GM03348 (cell line): ENCODE data around the gene CHD9NB.
A peak's percentile ranks its signal among the peaks of the same experiment; 100 is the strongest.

Experiments
- DNase-seq: peaks from one replicate; pipeline ENCODE4 v3.0.0; 2012; ENCODE audit warnings: low spot score

The CHD9NB gene

DNA sequence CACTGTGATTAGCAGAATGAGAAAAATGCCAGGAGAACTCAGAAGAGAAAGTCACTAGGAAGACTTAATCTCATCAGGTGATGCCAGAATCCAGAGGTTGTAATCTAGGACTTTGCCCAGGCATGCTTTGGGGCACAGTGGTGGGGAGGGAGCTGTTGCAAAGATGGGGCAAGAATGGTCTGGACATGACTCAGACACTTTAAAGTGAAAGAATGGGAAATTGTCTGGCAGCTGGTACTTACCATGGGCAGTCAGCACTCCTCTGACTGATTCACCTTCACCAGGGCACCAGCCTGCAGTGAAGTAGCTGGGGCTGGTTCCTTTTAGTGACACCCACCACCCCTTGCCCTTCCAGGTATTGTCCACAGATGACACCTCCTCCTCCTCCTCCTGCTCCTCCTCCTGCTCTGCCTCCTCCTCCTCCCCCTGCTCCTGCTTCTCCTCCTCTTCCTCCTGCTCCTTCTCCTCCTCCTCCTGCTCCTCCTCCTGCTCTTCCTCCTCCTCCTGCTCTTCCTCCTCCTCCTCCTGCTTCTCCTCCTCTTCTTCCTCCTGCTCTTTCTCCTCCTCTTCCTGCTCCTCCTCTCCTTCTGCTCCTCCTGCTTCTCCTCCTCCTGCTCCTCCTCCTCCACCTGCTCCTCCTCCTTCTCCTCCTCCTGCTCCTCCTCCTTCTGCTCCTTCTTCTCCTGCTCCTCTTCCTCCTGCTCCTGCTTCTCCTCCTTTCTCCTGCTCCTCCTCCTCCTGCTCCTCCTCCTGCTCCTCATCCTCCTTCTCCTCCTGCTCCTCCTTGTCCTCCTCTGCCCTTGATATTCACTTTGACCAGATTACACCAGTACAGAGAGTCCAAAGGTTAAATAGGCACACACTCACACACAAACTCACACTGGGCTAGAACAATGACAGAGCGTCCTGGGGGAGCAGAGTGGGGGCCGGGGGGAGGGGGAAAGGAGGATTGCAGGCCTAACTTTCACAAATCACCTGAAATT, at the start of gene CHD9NB:
CHD9NB (minus strand) TSS at position 379 of the 983 bp plus-strand sequence. CDS start 8,739 bp downstream, outside the sequence.
- DNase-seq: peak; percentile 86

DNA sequence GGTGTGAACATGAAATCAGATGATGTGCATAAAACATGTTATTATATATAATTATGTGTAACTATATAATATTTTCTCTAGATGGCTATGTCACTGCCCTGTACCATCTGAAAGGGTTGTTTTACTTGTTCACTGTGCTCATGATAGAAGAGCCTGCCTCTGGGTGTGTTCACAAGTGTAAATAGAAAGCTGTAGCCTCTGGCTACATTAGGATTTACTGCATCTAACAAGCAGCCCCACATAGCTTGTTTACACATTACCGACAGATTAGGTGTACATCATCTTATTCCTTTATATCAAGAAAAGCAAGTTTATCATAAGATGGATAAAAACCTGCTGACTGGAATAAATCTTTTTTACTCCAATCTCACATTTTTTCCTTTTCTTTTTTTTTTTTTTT, 48.2 kb upstream of the CHD9NB start:
- DNase-seq: no peak

DNA sequence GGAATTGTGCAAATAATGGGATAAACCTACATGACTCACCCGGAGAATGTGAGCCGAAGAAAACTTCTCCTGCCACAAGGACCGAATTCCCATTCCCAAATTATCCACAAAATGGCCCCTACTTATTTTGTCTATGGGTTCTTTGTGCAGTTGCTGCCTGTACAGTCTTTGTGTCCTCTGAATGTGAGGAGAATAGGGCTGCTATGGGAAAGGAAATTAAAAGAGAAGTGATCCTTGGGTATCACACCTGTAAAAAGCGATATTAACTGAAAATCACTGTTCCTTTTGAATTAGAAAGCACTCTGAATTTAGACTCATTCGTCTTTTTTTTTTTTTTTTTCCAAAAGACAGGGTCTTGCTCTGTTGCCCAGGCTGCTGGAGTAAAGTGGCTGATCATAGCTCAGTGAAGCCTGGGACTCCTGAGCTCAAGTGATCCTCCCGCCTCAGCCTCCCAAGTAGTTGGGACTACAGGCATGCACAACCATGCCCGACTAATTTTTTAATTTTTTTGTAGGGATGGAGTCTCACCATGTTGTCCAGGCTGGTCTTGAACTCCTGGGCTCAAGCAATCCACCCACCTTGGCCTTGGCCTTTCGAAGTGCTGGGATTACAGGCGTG, 47.5 kb upstream of the CHD9NB start:
- no peak for DNase-seq

DNA sequence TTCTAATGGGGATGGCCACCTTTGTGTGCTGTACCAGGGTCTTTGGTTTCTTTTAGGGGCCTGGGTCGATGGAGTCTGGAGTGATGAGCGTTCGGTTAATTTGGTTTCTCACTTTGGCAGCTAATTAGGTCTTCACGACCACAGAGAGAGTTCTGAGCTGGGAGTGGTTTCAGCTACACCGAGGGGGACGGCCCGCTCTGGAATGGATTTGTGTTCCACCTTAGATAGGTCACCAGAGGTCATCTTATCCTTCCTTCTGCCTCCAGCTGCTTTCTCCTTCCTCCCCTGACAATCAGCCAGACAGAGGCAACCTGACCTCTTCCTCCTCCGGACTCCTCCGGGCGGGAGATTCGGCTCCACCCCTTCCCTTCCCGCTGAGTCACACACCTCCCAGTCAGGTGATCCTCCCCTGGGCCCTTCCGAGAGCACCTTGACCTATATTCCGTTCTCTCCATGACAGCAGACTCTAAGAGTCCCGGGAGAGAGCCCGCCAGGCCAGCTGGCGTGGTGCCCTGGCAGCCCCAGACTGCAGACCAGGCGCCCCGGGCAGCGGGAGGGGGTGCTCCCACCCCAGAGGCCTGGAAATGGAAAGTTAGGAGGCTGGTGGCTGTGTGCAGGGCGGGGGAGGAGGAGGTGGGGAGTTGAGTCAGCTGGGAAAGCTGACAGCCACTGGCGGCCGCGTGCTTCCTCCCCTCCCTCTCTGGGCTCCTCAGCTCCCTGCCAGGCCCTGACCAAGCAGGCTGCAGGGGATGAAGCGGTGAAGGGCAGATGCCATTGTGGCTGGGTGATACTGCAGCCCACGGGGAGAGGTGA, 46.8 kb upstream of the CHD9NB start:
- DNase-seq: peak; percentile 92

DNA sequence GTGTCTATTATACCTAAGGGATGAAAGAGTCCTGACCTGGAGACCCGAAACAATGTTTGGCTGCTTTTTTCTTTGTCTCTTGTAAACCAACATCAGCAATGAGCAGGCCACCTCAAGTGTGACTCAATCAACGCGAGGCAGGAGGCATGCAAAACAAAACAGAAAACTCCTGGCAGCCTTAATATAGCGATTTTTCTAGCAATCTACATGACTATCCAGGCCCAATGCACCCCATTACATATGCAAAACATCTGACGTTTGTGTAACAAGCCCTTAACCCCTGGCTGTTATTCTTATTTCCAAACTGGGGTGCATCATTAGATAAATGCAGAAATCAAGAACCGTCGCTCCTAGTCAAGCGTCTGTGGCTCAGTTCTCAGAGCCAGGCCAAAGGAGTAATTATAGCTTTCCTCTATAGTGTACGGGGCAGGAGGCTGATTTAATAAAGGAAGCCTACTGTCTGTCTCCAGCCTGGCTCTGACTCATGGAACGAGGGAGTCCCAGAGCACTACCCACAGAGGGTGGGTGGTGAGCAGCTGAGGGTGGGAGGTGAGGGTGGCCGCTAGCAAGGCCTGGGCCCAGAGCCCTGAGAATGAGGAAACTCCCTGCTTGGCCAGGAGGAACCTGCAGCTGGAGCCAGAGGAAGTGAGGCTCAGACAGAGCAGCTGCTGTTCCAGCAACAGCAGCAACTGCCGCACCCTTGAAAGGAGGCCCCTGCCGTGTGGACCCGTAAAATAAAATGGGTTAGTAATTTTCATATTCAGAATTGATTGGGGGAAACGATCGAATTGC, 46.0 kb upstream of the CHD9NB start:
- DNase-seq: peak; percentile 85

DNA sequence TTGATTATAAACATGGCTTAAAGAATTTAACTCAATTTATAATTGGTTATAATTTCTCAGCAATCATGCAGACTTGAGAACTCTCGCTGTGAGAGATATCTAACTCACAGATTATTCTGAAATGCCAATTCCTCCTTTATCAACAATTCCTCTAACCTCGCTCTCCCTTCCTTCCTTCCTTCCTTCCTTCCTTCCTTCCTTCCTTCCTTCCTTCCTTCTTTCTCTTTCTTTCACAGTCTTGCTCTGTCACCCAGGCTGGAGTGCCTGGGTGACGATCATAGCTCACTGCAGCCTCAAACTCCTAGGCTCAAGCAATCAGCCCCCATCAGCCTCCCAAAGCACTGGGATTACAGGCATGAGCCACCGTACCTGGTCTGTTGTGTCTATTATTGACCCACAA, 44.5 kb upstream of the CHD9NB start:
- DNase-seq: no peak

DNA sequence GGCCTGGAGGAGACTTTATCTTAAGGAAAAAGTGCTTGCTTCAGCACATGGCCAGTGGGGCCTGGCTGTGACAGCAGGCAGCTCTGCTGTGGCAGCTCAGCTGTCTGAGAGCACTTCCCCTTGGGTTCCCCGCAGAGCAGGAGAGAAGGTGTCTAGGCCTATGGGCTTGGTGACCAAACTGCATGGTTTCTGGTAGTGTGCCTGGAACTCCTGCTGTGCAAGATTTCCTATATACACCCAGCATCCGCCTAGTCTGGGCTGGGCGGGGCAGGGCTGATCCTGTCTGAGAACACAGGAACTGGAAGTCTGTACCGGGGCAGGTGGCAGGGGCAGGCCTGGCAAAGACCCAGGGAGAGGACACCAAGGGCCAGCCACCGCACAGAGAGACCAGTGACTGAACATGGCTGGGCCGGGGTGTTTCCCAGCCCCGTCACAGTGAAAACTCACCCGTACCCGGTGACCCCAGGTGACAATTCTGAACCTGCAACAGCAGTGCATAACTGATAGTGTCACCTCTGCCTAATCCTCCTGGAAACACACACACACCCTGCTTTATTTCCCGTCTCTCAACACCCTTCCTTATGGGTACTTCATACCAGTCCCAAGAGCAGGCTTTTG, 41.4 kb upstream of the CHD9NB start:
- no peak for DNase-seq

DNA sequence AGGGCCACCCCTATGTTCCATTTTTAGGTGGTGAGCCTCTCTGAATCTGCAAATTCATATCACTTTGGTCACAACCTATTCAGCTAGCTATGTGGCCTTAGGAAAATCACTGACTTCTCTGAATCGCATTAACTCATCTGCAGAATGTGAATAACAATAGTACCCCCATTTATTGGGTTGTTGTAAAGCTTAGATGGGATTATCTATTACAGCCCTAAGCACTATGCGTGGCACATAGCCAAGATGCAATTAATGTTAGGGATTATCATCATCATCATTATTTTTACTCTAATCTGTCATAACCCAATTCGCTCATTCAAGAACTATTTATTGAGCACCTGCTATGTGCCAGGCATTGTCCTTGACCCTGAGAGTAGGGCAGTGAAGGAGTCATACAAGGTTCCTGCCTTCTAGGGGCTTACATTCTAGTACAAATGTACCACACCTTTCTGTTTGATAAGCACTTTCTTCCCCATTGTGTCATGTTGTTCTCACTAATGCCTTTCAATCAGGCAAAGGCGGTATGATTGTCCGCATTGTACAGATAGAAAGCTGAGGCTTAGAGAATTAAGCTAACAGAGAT, 40.6 kb upstream of the CHD9NB start:
- no peak for DNase-seq

DNA sequence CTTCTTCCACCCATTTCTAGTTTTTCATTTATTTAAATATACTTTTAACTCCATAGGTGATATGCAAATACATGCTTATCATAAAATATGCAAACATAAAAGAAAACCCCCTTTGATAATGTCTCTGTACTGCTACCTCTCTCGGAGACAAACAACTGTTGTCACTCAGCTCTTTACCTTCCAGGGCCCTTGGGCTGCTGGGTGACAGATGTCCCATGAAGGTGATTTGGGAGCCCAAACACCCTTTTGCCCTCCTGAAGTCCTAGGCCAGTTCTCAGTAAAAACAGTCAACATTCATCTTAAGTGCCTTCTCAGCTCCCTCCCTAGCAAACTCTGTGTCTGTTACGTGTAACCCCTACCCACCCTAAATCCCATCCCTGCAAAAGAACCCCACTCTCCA, 39.6 kb upstream of the CHD9NB start:
- no peak for DNase-seq

DNA sequence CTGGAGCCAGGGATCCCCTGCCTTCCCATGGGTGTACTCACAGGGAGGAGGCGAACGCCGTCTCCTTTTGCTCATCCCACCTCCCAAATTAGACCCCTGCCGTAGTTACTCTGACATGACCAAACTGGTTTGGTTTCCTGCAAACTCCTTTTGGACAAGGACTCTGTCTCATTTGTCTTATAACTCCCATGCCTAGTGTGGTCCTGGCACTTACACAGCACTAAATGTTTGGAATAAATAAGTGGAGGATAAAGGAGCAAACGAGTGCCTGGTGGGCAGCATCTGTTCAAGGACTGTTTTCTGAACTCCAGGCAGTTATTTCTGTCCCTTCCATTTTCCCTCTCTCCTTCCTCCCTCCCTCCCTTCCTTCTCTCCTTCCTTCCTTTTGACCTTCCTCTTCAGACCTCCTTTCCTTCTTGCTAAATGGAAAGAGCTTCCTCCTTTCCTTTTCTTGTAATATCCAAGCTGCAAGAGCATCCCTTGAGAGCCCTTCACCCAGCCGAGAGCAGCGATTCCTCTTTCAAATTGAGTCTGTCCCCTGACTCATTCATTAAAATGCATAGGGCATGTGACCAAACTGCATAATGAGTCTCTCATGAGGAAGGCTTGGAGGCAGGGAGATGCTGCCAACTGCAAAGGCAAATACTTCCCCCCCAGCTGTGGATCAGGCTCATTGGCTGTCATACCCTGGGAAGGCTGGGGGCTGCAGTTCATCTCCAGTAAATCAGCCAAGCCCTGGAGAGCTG, 38.9 kb upstream of the CHD9NB start:
- DNase-seq: peak; percentile 64

DNA sequence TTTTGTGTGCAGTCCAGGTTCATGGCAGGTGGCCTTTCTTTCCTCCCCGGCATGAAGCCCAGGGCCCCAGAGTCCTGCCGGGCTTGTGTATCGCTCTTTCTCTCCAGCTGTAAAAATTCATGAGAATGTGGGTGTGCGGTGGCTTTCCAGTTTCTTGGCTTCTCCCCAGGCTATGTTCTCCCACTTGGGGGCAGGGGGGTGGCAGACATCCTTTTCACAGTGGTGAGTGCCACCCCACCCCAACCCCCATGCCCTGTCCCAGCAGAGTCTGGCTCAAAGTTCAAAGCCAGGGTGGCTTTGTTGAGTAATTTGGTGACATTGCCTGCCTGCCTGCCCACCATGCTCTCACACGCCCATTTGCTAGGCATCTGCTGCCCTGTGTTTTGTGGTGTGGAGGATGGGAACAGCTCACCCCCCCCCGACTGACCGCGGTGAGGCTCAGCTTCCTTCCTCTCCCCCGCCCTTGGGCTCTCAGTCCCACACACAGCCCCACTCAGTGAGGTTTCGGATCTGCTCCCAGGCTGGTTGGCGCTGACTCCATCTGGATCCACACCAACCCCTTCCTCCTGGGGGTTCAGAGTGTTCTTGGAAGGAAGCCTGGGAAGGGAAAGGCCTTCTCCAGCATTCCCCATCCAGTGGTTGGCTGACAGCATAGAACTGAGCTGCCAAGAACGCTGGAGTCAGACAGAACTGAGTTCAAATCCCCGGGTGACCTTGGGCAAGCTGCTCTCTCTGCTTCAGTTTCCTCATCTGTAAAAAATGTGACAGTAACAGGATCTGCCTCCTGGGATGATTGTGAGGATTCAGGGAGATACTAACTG, 38.1 kb upstream of the CHD9NB start:
- DNase-seq: peak; percentile 94

DNA sequence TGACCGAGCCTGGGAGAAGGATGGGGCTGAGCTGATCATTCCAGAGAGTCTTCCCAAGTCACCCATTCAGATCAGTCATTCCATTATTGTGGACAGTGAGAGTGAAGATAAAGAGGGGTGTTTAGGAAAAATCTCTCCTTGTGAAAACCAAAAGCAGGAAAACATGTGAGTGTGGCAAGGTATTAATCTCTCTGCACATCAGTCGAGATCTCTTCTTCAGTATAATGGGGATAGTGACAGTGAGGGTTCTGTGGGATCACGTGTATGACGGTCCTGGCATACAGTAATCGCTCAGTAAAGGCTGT, 37.5 kb upstream of the CHD9NB start:
- DNase-seq: no peak

DNA sequence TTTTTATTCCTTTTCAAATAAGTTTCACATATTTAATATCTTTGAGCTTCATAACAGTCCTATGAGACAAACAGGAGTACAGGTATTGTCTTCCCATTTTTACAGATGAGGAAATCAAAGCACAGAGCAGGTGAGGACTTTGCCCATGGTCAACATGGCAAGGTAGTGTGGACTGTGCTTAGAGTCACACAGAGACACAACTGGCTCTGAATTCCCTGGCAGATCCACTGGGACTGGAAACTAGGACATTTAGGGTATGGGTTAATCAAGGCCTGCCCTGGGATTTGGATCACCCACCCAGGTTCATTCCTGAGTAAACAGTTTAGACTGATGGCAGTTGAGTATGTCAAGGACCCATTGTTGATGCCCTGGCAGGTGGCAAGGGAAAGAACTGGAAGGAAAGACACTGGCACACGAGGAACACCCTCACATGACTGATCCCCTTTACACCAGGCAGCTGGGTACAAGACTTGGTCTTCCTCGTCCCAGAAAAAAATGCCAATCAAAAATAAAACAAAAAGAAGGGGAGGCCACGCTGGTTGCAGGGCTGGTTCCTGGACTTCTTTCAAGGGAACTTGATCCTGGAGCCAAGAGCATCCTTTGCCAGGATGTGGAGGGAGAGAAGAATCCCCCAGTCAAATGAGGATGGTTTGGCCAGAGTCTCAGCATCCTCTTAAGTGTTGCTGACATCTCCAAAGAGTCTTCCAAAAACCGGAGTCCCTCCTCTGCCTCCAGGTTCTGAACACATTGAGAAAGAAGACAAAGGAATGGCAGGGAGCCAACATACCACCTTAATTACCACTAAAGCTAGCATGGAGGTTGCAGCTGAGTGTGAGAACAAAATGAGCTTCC, 37.0 kb upstream of the CHD9NB start:
- no peak for DNase-seq

DNA sequence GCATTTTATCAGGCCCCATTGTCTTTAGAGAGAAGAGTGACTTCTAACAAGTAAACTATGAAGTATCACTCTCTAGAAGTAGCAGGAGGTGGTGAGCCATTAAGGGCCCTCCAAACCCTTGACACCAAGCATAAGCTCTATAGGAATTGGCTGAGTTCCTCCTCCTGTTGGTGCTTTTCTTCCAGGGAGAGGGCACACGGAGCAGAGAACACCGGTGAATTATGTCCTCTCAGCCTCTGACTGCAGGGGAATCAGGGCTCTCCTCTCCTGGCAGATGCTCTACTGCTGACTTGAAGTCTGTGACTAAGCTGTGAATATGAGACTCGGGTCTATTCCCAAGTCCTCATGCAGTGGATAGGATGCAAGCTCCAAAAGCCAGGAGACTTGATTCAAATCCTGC, 34.4 kb upstream of the CHD9NB start:
- peak; percentile 44 for DNase-seq

DNA sequence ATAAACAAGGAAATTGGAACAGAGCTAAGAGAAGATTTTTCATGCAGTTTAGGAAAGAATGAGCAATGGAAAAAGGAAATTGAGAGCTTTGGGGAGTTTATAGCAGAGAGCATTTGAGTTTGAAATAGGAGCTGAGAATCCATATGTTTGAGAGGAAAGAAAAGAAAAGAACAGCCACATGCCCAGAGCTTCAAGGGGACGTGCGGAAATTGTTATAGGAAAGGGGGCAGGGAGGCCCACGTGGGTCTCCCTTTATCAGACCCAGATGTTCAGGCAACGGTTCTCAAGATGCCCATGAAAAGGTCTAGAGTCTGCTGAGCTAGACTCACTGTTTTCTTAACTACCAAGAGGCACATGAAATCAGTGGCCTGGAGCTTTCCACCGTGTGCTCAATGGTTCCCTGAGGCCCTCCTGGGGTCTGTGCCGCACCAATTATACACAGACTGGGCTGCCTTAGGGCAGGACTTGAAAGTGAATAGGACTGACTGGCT, 33.3 kb upstream of the CHD9NB start:
- peak; percentile 32 for DNase-seq

DNA sequence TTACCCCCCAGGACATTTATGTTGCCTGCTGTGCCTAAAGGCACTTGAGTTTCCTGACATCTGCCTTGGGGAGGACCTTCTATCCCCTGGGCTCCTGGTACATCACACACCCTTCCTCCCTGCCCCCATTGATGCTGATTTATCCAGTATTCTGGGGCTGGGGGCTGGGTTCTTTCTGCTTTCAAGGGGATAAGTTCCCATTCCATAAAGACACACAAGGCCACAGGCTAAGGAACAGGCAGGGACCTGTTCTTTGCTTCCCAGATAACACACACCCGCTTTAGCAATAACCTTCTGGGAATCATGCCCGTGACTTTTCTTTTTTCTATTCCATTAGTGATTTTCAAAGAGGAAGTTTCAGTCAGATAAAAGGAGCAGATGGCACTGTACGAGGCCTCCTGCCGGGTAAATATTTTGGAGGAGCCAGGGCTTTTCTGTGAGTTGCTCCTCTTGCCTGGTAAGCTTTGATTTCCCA, 32.7 kb upstream of the CHD9NB start:
- DNase-seq: peak; percentile 27

DNA sequence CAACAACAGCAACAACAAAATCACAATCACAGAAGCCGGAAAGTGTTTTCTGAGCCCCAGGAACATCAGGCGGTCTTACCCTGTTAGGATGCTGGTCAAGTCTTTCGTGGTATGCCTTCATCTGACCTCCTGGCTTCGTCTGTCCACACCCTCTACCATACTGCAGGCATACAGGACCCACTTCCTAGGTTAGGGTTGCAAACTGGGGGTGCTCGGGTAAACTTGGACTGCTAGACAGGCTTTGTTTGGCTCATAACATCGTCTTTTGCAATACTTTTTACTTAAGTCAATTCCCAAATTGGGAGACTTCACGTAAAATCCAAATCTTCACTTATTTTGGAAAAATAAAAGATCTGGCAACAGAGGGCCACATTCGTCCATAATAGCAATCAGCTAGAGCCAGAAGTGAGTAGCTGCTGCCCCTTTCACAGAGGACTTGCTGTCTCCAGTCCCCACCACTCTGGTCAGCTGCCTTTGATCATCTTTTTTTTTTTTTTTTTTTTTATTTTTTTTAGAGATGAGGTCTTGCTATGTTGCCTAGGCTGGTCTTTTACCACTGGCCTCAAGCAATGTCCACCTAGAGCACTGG, 32.1 kb upstream of the CHD9NB start:
- DNase-seq: no peak

DNA sequence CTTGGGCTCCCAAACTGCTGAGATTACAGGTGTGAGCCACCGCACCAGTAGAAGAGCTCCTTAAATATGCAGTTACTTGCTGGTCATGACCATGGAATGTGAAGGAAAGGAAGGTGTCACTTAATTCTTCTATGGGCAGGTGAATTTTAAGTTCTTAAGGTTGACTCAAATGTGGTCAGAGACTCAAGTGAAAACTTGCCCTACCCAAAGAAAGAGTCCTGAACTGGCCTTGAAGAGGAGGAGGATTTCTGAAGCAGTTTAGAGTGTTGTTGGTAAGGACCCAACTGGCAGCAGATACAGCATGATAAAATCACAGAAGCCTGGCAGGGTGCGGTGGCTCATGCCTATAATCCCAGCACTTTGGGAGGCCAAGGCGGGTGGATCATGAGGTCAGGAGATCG, 31.4 kb upstream of the CHD9NB start:
- DNase-seq: no peak
